H1 (cell line): Measurements from ENCODE around the gene PRODH. TPM values are rescaled to one million over a fixed set of nuclear protein-coding genes. Genes with fewer than 3 reads are reported as not detected.
"Not testable (repeated sequence)": the region's sequence is repeated elsewhere in the genome, so short reads cannot be mapped to it uniquely, and the experiment has no call there.

Experiments used
- CTCF ChIA-PET: fragments of 300-600 bp; sonication (Branson Sonifier 250); formaldehyde crosslinking; loops from one replicate; lab custom pipeline; 2021; ENCODE audit not compliant: partially characterized antibody; lab: Charles Lee
- POLR2A ChIA-PET: fragments of 300-600 bp; sonication (Branson Sonifier 250); formaldehyde crosslinking; loops from one replicate; lab custom pipeline; 2021; ENCODE audit warnings: inconsistent platforms; ENCODE audit not compliant: partially characterized antibody; lab: Charles Lee
- DNase-seq, 2 experiments: peaks; one replicate each; pipeline versions ENCODE4 v3.0.0 to v3.0.0-alpha.2; 2010 to 2022; ENCODE audit warnings: low spot score in 2 of 2, low read depth in 1 of 2, mixed read lengths in 1 of 2
- FAIRE-seq: peaks from 2 replicates; lab custom pipeline; 2011; peaks lifted over from hg19 to GRCh38; lab: Jason Lieb, UNC
- H2AFZ ChIP-seq: 2 replicates; pipeline ENCODE4 v1.8.1; 2012; ENCODE audit warnings: low read length, inconsistent platforms
- H2AK5ac ChIP-seq: 2 replicates; pipeline ENCODE4 v1.6.1; 2013; ENCODE audit warnings: low read depth, low read length
- H2BK120ac ChIP-seq: replicated peaks from 2 replicates; pipeline ENCODE3; 2013; ENCODE audit warnings: low read depth, low read length, inconsistent platforms
- H2BK12ac ChIP-seq: 2 replicates; pipeline ENCODE4 v1.6.1; 2013; ENCODE audit warnings: low read depth, low read length
- H2BK15ac ChIP-seq: 2 replicates; pipeline ENCODE4 v1.6.1; 2013; ENCODE audit warnings: low read length
- H2BK20ac ChIP-seq: 2 replicates; pipeline ENCODE4 v1.6.1; 2013; ENCODE audit warnings: low read length
- H2BK5ac ChIP-seq: 2 replicates; pipeline ENCODE4 v1.6.1; 2013; ENCODE audit warnings: low read depth, low read length
- H3K14ac ChIP-seq: 2 replicates; pipeline ENCODE4 v1.6.1; 2013; ENCODE audit warnings: inconsistent platforms; ENCODE audit not compliant: insufficient read length
- H3K18ac ChIP-seq: 2 replicates; pipeline ENCODE4 v1.6.1; 2013; ENCODE audit warnings: low read length; ENCODE audit errors: extremely low read depth
- H3K23ac ChIP-seq: 2 replicates; pipeline ENCODE4 v1.6.1; 2013; ENCODE audit warnings: inconsistent platforms; ENCODE audit not compliant: insufficient read length
- H3K23me2 ChIP-seq: 2 replicates; pipeline ENCODE4 v1.6.1; 2013; ENCODE audit warnings: low read depth, low read length
- H3K27ac ChIP-seq: 2 replicates; pipeline ENCODE4 v1.6.1; 2011; ENCODE audit warnings: low read depth, low read length, inconsistent platforms
- H3K27me3 ChIP-seq, 4 experiments: replicated peaks in 1 of 4; 1 replicate in 1 of 4; 2 replicates in 3 of 4; pipeline versions ENCODE4 v1.6.1 to v1.8.1; 2011 to 2013; ENCODE audit warnings: low read length in 3 of 4, mild to moderate bottlenecking in 3 of 4, inconsistent platforms in 2 of 4, mixed read lengths in 2 of 4, moderate library complexity in 1 of 4; ENCODE audit not compliant: control insufficient read depth in 3 of 4, insufficient read depth in 3 of 4; ENCODE audit errors: extremely low read depth in 1 of 4
- H3K36me3 ChIP-seq, 4 experiments: 2 replicates each; pipeline versions ENCODE4 v1.6.1 to v1.8.1; 2011 to 2013; ENCODE audit warnings: mild to moderate bottlenecking in 4 of 4, low read length in 3 of 4, moderate library complexity in 2 of 4, control low read depth in 1 of 4, inconsistent platforms in 1 of 4; ENCODE audit not compliant: insufficient read depth in 4 of 4, control insufficient read depth in 2 of 4
- H3K4ac ChIP-seq: replicated peaks from 2 replicates; pipeline ENCODE3; 2013; ENCODE audit warnings: low read length, low read depth, mixed read lengths, inconsistent platforms; ENCODE audit not compliant: insufficient read length
- H3K4me1 ChIP-seq, 4 experiments: replicated peaks in 1 of 4; 1 replicate in 1 of 4; 2 replicates in 3 of 4; pipeline versions ENCODE4 v1.6.1 to v1.8.1; 2011 to 2013; ENCODE audit warnings: low read length in 3 of 4, inconsistent platforms in 2 of 4, mixed read lengths in 1 of 4; ENCODE audit not compliant: insufficient read depth in 4 of 4, control insufficient read depth in 3 of 4
- H3K4me2 ChIP-seq, 2 experiments: 2 replicates each; pipeline versions ENCODE4 v1.6.1 to v1.8.1; 2011 to 2013; ENCODE audit warnings: low read depth in 2 of 2, low read length in 2 of 2, control low read depth in 1 of 2, inconsistent platforms in 1 of 2, mild to moderate bottlenecking in 1 of 2; ENCODE audit not compliant: insufficient read depth in 1 of 2
- H3K4me3 ChIP-seq, 4 experiments: fragments of 200-600, 300-600 bp in 1 of 4; sonication (generic), shearing (Covaris generic), sonication (Bioruptor Twin) in 1 of 4; 2 replicates each; pipeline versions ENCODE4 v1.5.1 to v1.8.1; 2011 to 2016; ENCODE audit warnings: low read length in 4 of 4, low read depth in 3 of 4, control low read depth in 2 of 4, inconsistent platforms in 2 of 4, mild to moderate bottlenecking in 2 of 4, mixed read lengths in 1 of 4, moderate library complexity in 1 of 4; ENCODE audit not compliant: insufficient read depth in 2 of 4; ENCODE audit errors: extremely low read depth in 1 of 4
- H3K56ac ChIP-seq: replicated peaks from 2 replicates; pipeline ENCODE3; 2013; ENCODE audit warnings: low read depth, mild to moderate bottlenecking, mixed read lengths, low read length, inconsistent platforms; ENCODE audit not compliant: insufficient read length
- H3K79me1 ChIP-seq: 2 replicates; pipeline ENCODE4 v1.6.1; 2013; ENCODE audit warnings: low read depth, low read length, control low read depth
- H3K79me2 ChIP-seq, 2 experiments: 2 replicates each; pipeline versions ENCODE4 v1.6.1 to v1.8.1; 2012 to 2013; ENCODE audit warnings: low read length in 2 of 2, mild to moderate bottlenecking in 2 of 2, inconsistent platforms in 1 of 2; ENCODE audit not compliant: insufficient read depth in 2 of 2, control insufficient read depth in 1 of 2
- H3K9ac ChIP-seq, 4 experiments: replicated peaks in 1 of 4; 1 replicate in 1 of 4; 2 replicates in 3 of 4; pipeline versions ENCODE4 v1.6.1 to v1.8.1; 2011 to 2013; ENCODE audit warnings: low read depth in 3 of 4, low read length in 3 of 4, control low read depth in 2 of 4, mild to moderate bottlenecking in 2 of 4, moderate library complexity in 2 of 4, inconsistent platforms in 1 of 4; ENCODE audit errors: extremely low read depth in 1 of 4
- H3K9me3 ChIP-seq, 2 experiments: 2 replicates each; pipeline versions ENCODE4 v1.6.1 to v1.8.1; 2012 to 2013; ENCODE audit warnings: mild to moderate bottlenecking in 2 of 2, moderate library complexity in 2 of 2, control low read depth in 1 of 2, inconsistent platforms in 1 of 2, low read depth in 1 of 2, low read length in 1 of 2, mixed read lengths in 1 of 2; ENCODE audit not compliant: insufficient read depth in 2 of 2
- H4K20me1 ChIP-seq, 2 experiments: replicated peaks in 1 of 2; 2 replicates each; pipeline versions ENCODE3 to v1.8.1; 2011 to 2013; ENCODE audit warnings: inconsistent platforms in 2 of 2, low read length in 2 of 2, mild to moderate bottlenecking in 1 of 2; ENCODE audit not compliant: insufficient read depth in 2 of 2, control insufficient read depth in 1 of 2
- H4K5ac ChIP-seq: 2 replicates; pipeline ENCODE4 v1.6.1; 2013; ENCODE audit warnings: low read length, low read depth, mixed read lengths, inconsistent platforms; ENCODE audit not compliant: insufficient read length
- H4K8ac ChIP-seq: 2 replicates; pipeline ENCODE4 v1.8.0; 2013; ENCODE audit warnings: mild to moderate bottlenecking, moderate library complexity, low read length, inconsistent platforms; ENCODE audit not compliant: insufficient read depth; ENCODE audit errors: extremely low read depth
- H4K91ac ChIP-seq: replicated peaks from 2 replicates; pipeline ENCODE3; 2013; ENCODE audit warnings: low read length, mixed read lengths, inconsistent platforms; ENCODE audit not compliant: insufficient read length
- WGBS, 2 experiments: shearing (Covaris generic) in 1 of 2; methylation state at CpG; one replicate each; pipeline versions ENCODE4 v1.1.6 to v1.1.7; 2013 to 2015; ENCODE audit warnings: low lambda C conversion rate in 2 of 2, mixed read lengths in 2 of 2, inconsistent platforms in 1 of 2, low coverage in 1 of 2, missing lambda C conversion rate in 1 of 2; ENCODE audit not compliant: insufficient replicate concordance in 2 of 2, insufficient coverage in 1 of 2, insufficient read length in 1 of 2; ENCODE audit errors: extremely low coverage in 1 of 2, missing lambda C conversion rate in 1 of 2; 5-methylcytosine and 5-hydroxymethylcytosine counted together
- polyA plus RNA-seq, 7 experiments: library from polyadenylated mRNA; depleted of rRNA in 3 of 7; stranded (reverse) in 5 of 7; unstranded in 2 of 7; fragments of >200 nt in 5 of 7; fragments of 200-250 nt in 2 of 7; gene quantifications; 1 replicate in 5 of 7; 2 replicates in 1 of 7; 4 replicates in 1 of 7; pipeline versions ENCODE4 v1.2.1 to v1.2.3, GENCODE V29; 2011 to 2013; ENCODE audit warnings: missing spikeins in 2 of 7, mixed read lengths in 2 of 7
- total RNA-seq: library from RNA; stranded (reverse); fragmentation: NEBNext Ultra II Directional; extraction: Animal tissue kit (Norgen Biotek cat#: 25700); gene quantifications from 2 replicates; pipeline ENCODE4 v1.2.1, GENCODE V29; 2021

PRODH gene
- total and polyA plus RNA-seq, 2 of the 8 experiments (the other 6 are each of a cell fraction or from before 2014, with no cell fraction given): 27.6 to 45.6 TPM

GRCh38 chr22:18896037-18896657, 39.9 kb downstream of the PRODH start:
- H3K4ac ChIP-seq, H4K91ac ChIP-seq, H3K9me3 ChIP-seq, H3K9ac ChIP-seq, H3K23me2 ChIP-seq, H3K14ac ChIP-seq, H2BK12ac ChIP-seq, H3K79me2 ChIP-seq, H3K27me3 ChIP-seq, H3K18ac ChIP-seq, H4K20me1 ChIP-seq, POLR2A ChIA-PET, H3K4me1 ChIP-seq, H2AK5ac ChIP-seq, H3K4me3 ChIP-seq, H3K36me3 ChIP-seq, H3K56ac ChIP-seq, H3K4me2 ChIP-seq, H2BK5ac ChIP-seq, DNase-seq, H2BK15ac ChIP-seq, H4K5ac ChIP-seq, H4K8ac ChIP-seq, H2BK120ac ChIP-seq, H2BK20ac ChIP-seq, H3K23ac ChIP-seq, H2AFZ ChIP-seq, H3K27ac ChIP-seq, H3K79me1 ChIP-seq, CTCF ChIA-PET: not testable (repeated sequence)
- peak; percentile 100 for FAIRE-seq
- WGBS, 2 experiments: 80% methylated on average over 6 of the region's 7 CpGs; no CpG with 5 or more reads in 1 of the 2 experiments

DNA sequence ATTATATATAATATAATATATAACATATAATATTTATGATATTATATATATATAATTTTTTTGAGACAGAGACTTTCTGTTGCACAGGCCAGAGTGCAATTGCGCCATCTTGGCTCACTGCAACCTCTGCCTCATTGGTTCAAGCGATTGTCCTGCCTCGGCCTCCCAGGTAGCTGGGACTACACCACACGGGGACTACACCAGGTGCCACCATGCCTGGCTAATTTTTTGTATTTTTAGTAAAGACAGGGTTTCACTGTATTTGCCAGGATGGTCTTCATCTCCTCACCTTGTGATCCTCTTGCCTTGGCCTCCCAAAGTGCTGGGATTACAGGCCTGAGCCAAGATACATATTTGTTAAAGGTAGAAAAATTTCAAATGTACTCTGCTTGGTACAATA, 42.3 kb downstream of the PRODH start:
- H2BK15ac ChIP-seq, H2BK20ac ChIP-seq, H3K4me2 ChIP-seq, H2AK5ac ChIP-seq, H3K79me1 ChIP-seq, H2BK120ac ChIP-seq, H3K23me2 ChIP-seq, CTCF ChIA-PET, POLR2A ChIA-PET, H3K27me3 ChIP-seq, H3K9me3 ChIP-seq, H3K27ac ChIP-seq, H4K5ac ChIP-seq, H4K91ac ChIP-seq, H4K8ac ChIP-seq, H3K9ac ChIP-seq, H3K4me1 ChIP-seq, H3K79me2 ChIP-seq, H3K23ac ChIP-seq, FAIRE-seq, H4K20me1 ChIP-seq, H3K36me3 ChIP-seq, H3K56ac ChIP-seq, H3K14ac ChIP-seq, H2BK12ac ChIP-seq, H2BK5ac ChIP-seq, H3K4ac ChIP-seq, H3K4me3 ChIP-seq, DNase-seq, H3K18ac ChIP-seq, H2AFZ ChIP-seq: not testable (repeated sequence)
- WGBS, 2 experiments: no CpG with 5 or more reads among the region's 4 CpGs
